GM12878 (cell line): ENCODE data around the gene TOX2. TPM values are rescaled to one million over a fixed set of nuclear protein-coding genes. Genes with fewer than 3 reads are reported as not detected.
A peak's percentile ranks its signal among the peaks of the same experiment; 100 is the strongest.

Experiments used
- ATAC-seq: fragments of 200-7000 bp; cut with Tn5 transposase; 3 replicates; pipeline ENCODE4 v1.9.1; 2020; ENCODE audit warnings: mild to moderate bottlenecking, moderate library complexity
- BruUV-seq: library from RNA; stranded (reverse); fragments of 400-500 nt; replicated peaks from 2 replicates; lab custom pipeline; 2021; lab: Mats Ljungman, UMichigan
- CTCF ChIA-PET: fragments of 300-600 bp; sonication (Branson Sonifier 250); formaldehyde crosslinking; extraction: SDS; loops from one replicate; lab custom pipeline; 2021; ENCODE audit warnings: inconsistent platforms; lab: Yijun Ruan, JAX
- POLR2A ChIA-PET: fragments of 350-600 bp; formaldehyde crosslinking; extraction: SDS; loops from one replicate; lab custom pipeline; 2021; ENCODE audit warnings: inconsistent platforms; lab: Charles Lee
- RAD21 ChIA-PET: fragments of 300-600 bp; sonication (Branson Sonifier 250); formaldehyde crosslinking; loops from one replicate; lab custom pipeline; 2023; ENCODE audit warnings: antibody characterized with exemption; ENCODE audit not compliant: unreplicated experiment; lab: Charles Lee
- SMC1A ChIA-PET: fragments of 300-600 bp; sonication (Branson Sonifier 250); formaldehyde crosslinking; loops from one replicate; lab custom pipeline; 2023; ENCODE audit not compliant: unreplicated experiment, uncharacterized antibody; lab: Charles Lee
- DNase-seq: peaks from one replicate; pipeline ENCODE4 v3.0.0-alpha.2; 2011; ENCODE audit warnings: low read depth, low spot score
- FAIRE-seq: peaks from 3 replicates; lab custom pipeline; 2011; peaks lifted over from hg19 to GRCh38; lab: Jason Lieb, UNC
- H2AFZ ChIP-seq: 2 replicates; pipeline ENCODE4 v1.6.0; 2011; ENCODE audit warnings: low read depth, low read length, control low read depth; ENCODE audit not compliant: control insufficient read depth
- H3K27ac ChIP-seq: 2 replicates; pipeline ENCODE4 v1.5.1; 2011; ENCODE audit warnings: control low read depth; ENCODE audit not compliant: control insufficient read depth, insufficient read depth
- H3K27me3 ChIP-seq, 2 experiments: replicated peaks in 1 of 2; 2 replicates each; pipeline versions ENCODE4 v1.6.0 to v1.6.1; 2011; ENCODE audit warnings: low read length in 1 of 2; ENCODE audit not compliant: control insufficient read depth in 2 of 2, insufficient read depth in 2 of 2
- H3K36me3 ChIP-seq, 2 experiments: 2 replicates each; pipeline ENCODE4 v1.5.1; 2011; ENCODE audit warnings: low read length in 1 of 2; ENCODE audit not compliant: control insufficient read depth in 2 of 2, insufficient read depth in 2 of 2
- H3K4me1 ChIP-seq: 2 replicates; pipeline ENCODE4 v1.6.1; 2011; ENCODE audit warnings: mild to moderate bottlenecking, low read length, moderate library complexity, mixed read lengths; ENCODE audit not compliant: control insufficient read depth, insufficient read depth
- H3K4me2 ChIP-seq: 2 replicates; pipeline ENCODE4 v1.6.0; 2011; ENCODE audit warnings: control low read depth; ENCODE audit not compliant: control insufficient read depth, insufficient read depth
- H3K4me3 ChIP-seq: fragments of 200-600 bp; sonication (generic); 2 replicates; pipeline ENCODE4 v1.5.1; 2016
- H3K79me2 ChIP-seq: 2 replicates; pipeline ENCODE4 v1.6.0; 2011; ENCODE audit warnings: low read length; ENCODE audit not compliant: control insufficient read depth, insufficient read depth
- H3K9ac ChIP-seq: 2 replicates; pipeline ENCODE4 v1.8.0; 2011; ENCODE audit warnings: low read length, control low read depth, mixed read lengths; ENCODE audit not compliant: control insufficient read depth, insufficient read depth
- H3K9me3 ChIP-seq: replicated peaks from 3 replicates; pipeline ENCODE4 v1.5.1; 2011; ENCODE audit warnings: mild to moderate bottlenecking, low read length; ENCODE audit not compliant: control insufficient read depth, insufficient read depth
- H4K20me1 ChIP-seq: 2 replicates; pipeline ENCODE4 v1.6.0; 2011; ENCODE audit not compliant: control insufficient read depth, insufficient read depth
- BMI1 ChIP-seq: fragments of 450-650 bp; IDR thresholded peaks from 2 replicates; pipeline ENCODE4 v1.6.1; 2016; ENCODE audit warnings: mild to moderate bottlenecking, moderate library complexity, borderline replicate concordance
- ETV6 ChIP-seq, 2 experiments: fragments of 450-650 bp in 1 of 2; IDR thresholded peaks in 1 of 2; conservative IDR thresholded peaks in 1 of 2; 2 replicates each; pipeline ENCODE4 v1.6.1; 2014; ENCODE audit warnings: antibody characterized with exemption in 1 of 2, borderline replicate concordance in 1 of 2, low read depth in 1 of 2, mild to moderate bottlenecking in 1 of 2, moderate library complexity in 1 of 2
- EZH2 ChIP-seq: IDR thresholded peaks from 2 replicates; pipeline ENCODE4 v1.6.1; 2012; ENCODE audit warnings: low read depth, mild to moderate bottlenecking, control low read depth, inconsistent platforms, low read length, borderline replicate concordance; ENCODE audit not compliant: control insufficient read depth
- GATAD2B ChIP-seq: fragments of 450-650 bp; conservative IDR thresholded peaks from 2 replicates; pipeline ENCODE4 v1.6.1; 2017; ENCODE audit warnings: low read depth, mild to moderate bottlenecking, moderate library complexity
- HDAC6 ChIP-seq: fragments of 200-600 bp; sonication (generic); IDR thresholded peaks from one replicate; pipeline ENCODE4 v1.8.0; 2017; ENCODE audit warnings: antibody characterized with exemption; ENCODE audit not compliant: unreplicated experiment
- MAX ChIP-seq: IDR thresholded peaks from 2 replicates; pipeline ENCODE4 v1.6.1; 2012; ENCODE audit warnings: low read depth, low read length, improper control_type of control experiment
- MYC ChIP-seq: IDR thresholded peaks from 2 replicates; pipeline ENCODE4 v1.6.1; 2011; ENCODE audit warnings: mild to moderate bottlenecking, low read length, moderate library complexity, inconsistent platforms; ENCODE audit not compliant: insufficient read depth, insufficient replicate concordance, insufficient read length, severe bottlenecking
- PBX3 ChIP-seq: IDR thresholded peaks from 2 replicates; pipeline ENCODE4 v1.6.1; 2011; ENCODE audit warnings: mild to moderate bottlenecking, low read depth, low read length, moderate library complexity; ENCODE audit not compliant: insufficient replicate concordance
- PKNOX1 ChIP-seq: fragments of 450-650 bp; IDR thresholded peaks from 2 replicates; pipeline ENCODE4 v1.6.1; 2016; ENCODE audit warnings: mild to moderate bottlenecking
- POLR2A ChIP-seq: IDR thresholded peaks from 2 replicates; pipeline ENCODE4 v1.6.1; 2011; ENCODE audit warnings: low read depth, mild to moderate bottlenecking, low read length
- RB1 ChIP-seq: fragments of 450-650 bp; formaldehyde crosslinking; IDR thresholded peaks from 2 replicates; pipeline ENCODE4 v1.6.1; 2017; ENCODE audit warnings: mild to moderate bottlenecking, borderline replicate concordance
- SRF ChIP-seq, 2 experiments: IDR thresholded peaks; 2 replicates each; pipeline ENCODE4 v1.6.1; 2011; ENCODE audit warnings: low read depth in 2 of 2, low read length in 2 of 2, mild to moderate bottlenecking in 1 of 2, moderate library complexity in 1 of 2
- WRNIP1 ChIP-seq: IDR thresholded peaks from 2 replicates; pipeline ENCODE4 v1.6.1; 2011; ENCODE audit warnings: low read depth, low read length, improper control_type of control experiment, borderline replicate concordance
- ZBTB33 ChIP-seq: fragments of 450-650 bp; IDR thresholded peaks from 2 replicates; pipeline ENCODE4 v1.6.1; 2017; ENCODE audit warnings: mild to moderate bottlenecking
- WGBS: methylation state at CpG from one replicate; pipeline ENCODE4 v1.1.6; 2016; ENCODE audit warnings: low lambda C conversion rate; ENCODE audit not compliant: insufficient replicate concordance, insufficient coverage; ENCODE audit errors: missing lambda C conversion rate; 5-methylcytosine and 5-hydroxymethylcytosine counted together
- in situ Hi-C: fragments of 300-500 bp; cut with MboI; formaldehyde crosslinking; loops from 9 replicates; pipeline ENCODE4 v1.14.3; 2018; ENCODE audit warnings: mixed read lengths
- intact Hi-C: fragments of 100-400 bp; cut with micrococcal nuclease; formaldehyde crosslinking; loops from one replicate; pipeline ENCODE4 v1.14.2; 2022; ENCODE audit not compliant: unreplicated experiment
- polyA plus RNA-seq, 11 experiments: library from polyadenylated mRNA; depleted of rRNA in 4 of 11; unstranded in 6 of 11; stranded (reverse) in 5 of 11; fragments of >200 nt; fragmentation: Nextera tagmentation in 4 of 11; fragmentation: Illumina TruSeq in 1 of 11; extraction: Ambion mirVana in 4 of 11; extraction: Trizol in 1 of 11; gene quantifications; 1 replicate in 1 of 11; 2 replicates in 10 of 11; pipeline versions ENCODE4 v1.2.1 to v1.2.3, GENCODE V29; 2011 to 2016; ENCODE audit warnings: inconsistent platforms in 2 of 11, missing spikeins in 2 of 11, low read depth in 1 of 11
- total RNA-seq, 4 experiments: library from RNA; depleted of rRNA in 3 of 4; stranded (reverse); fragments of >200 nt in 3 of 4; fragmentation: Illumina TruSeq in 1 of 4; extraction: Trizol in 1 of 4; gene quantifications; 2 replicates each; pipeline versions ENCODE4 v1.2.1 to v1.2.3, GENCODE V29; 2013 to 2021

Gene TOX2
- total and polyA plus RNA-seq, 10 of the 15 experiments (the other 5 are each of a cell fraction or from before 2014, with no cell fraction given): 2.6 to 40.5 (median 7.9) TPM

- ChIA-PET RAD21 (no interaction called here), SMC1A (interaction anchor here (1.1 kb wide), 1 partner anchor 162 kb away, joined by 3 read pairs; no protein-coding TSS in a partner anchor)
- H3K9me3 ChIP-seq: peaks cover 10% of the 10 kb centered on the region
- H3K9ac ChIP-seq: no peak overlapping the region
- in situ Hi-C loops: no loop called here
- H2AFZ ChIP-seq: no peak overlapping the region
- peaks cover 0 to 4% of the 10 kb centered on the region in 2 experiments; a peak in 2 of 4 replicates for H3K27me3 ChIP-seq
- no peak for TF ChIP-seq ZBTB33
- no peak for TF ChIP-seq EZH2
- no peak for TF ChIP-seq PKNOX1
- no peak for TF ChIP-seq BMI1
- TF ChIP-seq GATAD2B: no peak
- no peak for TF ChIP-seq ETV6 (conservative IDR thresholded peaks at IDR 0.05 in 1 of 2, IDR thresholded peaks at IDR 0.05 in 1 of 2; ENCODE audit: borderline replicate concordance in 1 of 2, low read depth in 1 of 2)
- no peak for TF ChIP-seq POLR2A
- no peak for TF ChIP-seq PBX3
- no peak for TF ChIP-seq MYC
- no peak for TF ChIP-seq SRF (IDR thresholded peaks at IDR 0.05; ENCODE audit: low read depth in 2 of 2, low read length in 2 of 2)
- no peak for TF ChIP-seq MAX
- no peak for TF ChIP-seq WRNIP1
- TF ChIP-seq HDAC6: no peak
- TF ChIP-seq RB1: no peak
- TF ChIP-seq, all 136 proteins: peak for 0
- Histone ChIP-seq H3K4me2 (no peak overlapping the region), H4K20me1 (no peaks in the 10 kb centered on the region), H3K27ac (no peak overlapping the region), H3K36me3 (no peaks in the 10 kb centered on the region), H3K4me1 (peaks cover 18% of the 10 kb centered on the region), H3K4me3 (no peak overlapping the region), H3K79me2 (no peaks in the 10 kb centered on the region)
- BruUV-seq: TSS peak; percentile 68
- WGBS: 95% methylated on average over 3 of the region's 3 CpGs
- no peak for ATAC-seq
- no peak for DNase-seq
- no peak for FAIRE-seq
- POLR2A ChIA-PET: interaction anchor here (1.2 kb wide), 1 partner anchor 29 kb away, joined by 3 read pairs; no protein-coding TSS in a partner anchor
- CTCF ChIA-PET: interaction anchor here (0.8 kb wide), 1 partner anchor 11 kb away, joined by 3 read pairs; no protein-coding TSS in a partner anchor
- intact Hi-C loops: loop anchor here (2.0 kb wide), 1 partner anchor 163 kb away; no protein-coding TSS in a partner anchor
Measured at GRCh38 chr20:43913291-43914025, 1.2 kb upstream of the TOX2 start.
